ENCODE measurements around the gene ALG2.

The ALG2 gene

DNA sequence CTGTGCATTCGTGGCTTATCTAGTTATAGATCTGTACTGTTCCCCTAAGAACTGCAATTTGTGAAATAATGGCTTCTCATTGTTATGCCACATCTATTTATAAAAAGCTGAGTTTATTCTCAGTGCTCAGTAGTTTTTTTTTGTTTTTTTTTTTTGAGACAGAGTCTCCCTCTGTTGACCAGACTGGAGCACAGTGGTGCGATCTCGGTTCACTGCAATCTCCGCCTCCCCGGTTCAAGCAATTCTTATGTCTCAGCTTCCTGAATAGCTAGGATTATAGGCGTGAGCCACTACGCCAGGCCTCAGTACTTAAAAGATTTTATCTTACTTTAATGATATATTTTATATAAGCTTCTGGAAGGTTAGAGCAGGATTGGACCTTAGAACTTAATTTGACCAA is 19.4 kb upstream of the ALG2 start:
- CTCF ChIA-PET = interaction anchor here (0.8 kb wide), 1 partner anchor 65 kb away, joined by 3 read pairs; no protein-coding TSS in a partner anchor
- POLR2A ChIA-PET = no interaction called here

DNA sequence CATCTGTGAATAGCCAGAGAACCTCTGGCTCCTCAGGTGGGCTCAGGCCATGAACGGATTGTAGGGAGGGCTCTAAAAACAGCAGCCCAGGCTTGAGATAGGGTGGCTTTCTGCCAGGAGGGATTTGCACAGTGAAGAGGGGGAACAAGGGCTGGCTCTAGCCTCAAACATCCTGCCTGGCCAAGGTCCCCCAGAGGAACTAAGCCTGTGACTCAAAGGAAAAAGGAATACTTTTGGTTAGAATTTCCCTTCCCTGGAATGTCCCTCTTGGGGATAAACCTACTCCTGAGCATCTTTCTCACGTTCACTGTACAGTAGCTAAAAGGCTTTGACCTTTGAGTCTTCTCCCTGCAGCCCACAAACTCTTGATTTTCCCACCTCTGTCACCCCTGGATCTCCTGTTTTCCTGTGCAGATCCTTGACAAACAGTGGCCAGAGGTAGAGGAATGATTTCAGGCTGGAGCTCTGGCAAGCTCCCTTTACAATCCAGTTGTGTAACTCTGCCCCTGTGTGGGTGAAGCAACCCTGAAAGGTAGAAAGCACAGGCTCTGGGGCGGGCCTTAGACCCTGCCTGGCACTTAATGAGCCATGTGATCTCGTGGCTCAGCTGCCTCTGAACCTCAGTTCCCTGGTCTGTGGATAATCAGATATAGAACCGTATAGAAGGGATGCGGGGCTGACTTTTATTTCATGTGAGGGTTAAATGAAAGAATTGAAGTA is 17.8 kb upstream of the ALG2 start:
- TF ChIP-seq ZNF544 (tag by site-specific recombination; IDR thresholded peaks at IDR 0.05) (no peak), ZSCAN16 (tag by site-specific recombination; IDR thresholded peaks at IDR 0.05) (no peak), ZNF391 (tag by site-specific recombination; IDR thresholded peaks at IDR 0.05; ENCODE audit: borderline replicate concordance, low read depth) (no peak), ZBTB7A (tag by site-specific recombination; IDR thresholded peaks at IDR 0.05; ENCODE audit: low read depth) (no peak), ZNF768 (tag by site-specific recombination; IDR thresholded peaks at IDR 0.05) (no peak), ZNF248 (tag by site-specific recombination; IDR thresholded peaks at IDR 0.05) (no peak), ZNF335 (tag by site-specific recombination; conservative IDR thresholded peaks at IDR 0.05) (no peak), HOXC10 (CRISPR knock-in tag; IDR thresholded peaks at IDR 0.05) (no peak), ZIC2 (tag by site-specific recombination; IDR thresholded peaks at IDR 0.05) (no peak), ZSCAN23 (tag by site-specific recombination; IDR thresholded peaks at IDR 0.05) (no peak)
- H3K9me3 ChIP-seq (ENCODE audit: control insufficient read depth, insufficient read depth, low read depth, low read length) = no peaks in the 10 kb centered on the region
- no peaks in the 10 kb centered on the region for H3K36me3 ChIP-seq (ENCODE audit: control insufficient read depth in 2 of 2, insufficient read depth in 1 of 2, low read length in 2 of 2)
- POLR2A ChIA-PET = interaction anchor here (2.2 kb wide), 1 partner anchor 18 kb away, joined by 6 read pairs; the partner anchor contains the start of genes ALG2 and SEC61B
- H3K4me3 ChIP-seq (ENCODE audit: low read depth, low read length) = no peak overlapping the region
- no peaks in the 10 kb centered on the region for H3K4me1 ChIP-seq (ENCODE audit: control insufficient read depth, insufficient read depth, low read length)
- CTCF ChIA-PET = interaction anchor here (0.6 to 0.7 kb wide), 2 partner anchors 256 to 464 kb away, joined by 3 read pairs; no protein-coding TSS in a partner anchor
- no peak overlapping the region for H3K27ac ChIP-seq (ENCODE audit: extremely low read depth, low read depth, low read length)

More for the DNA sequence above, 19.4 kb upstream of the ALG2 start:
- Histone ChIP-seq H3K4me1 (ENCODE audit: control insufficient read depth, insufficient read depth, low read length) (no peaks in the 10 kb centered on the region), H3K9me3 (ENCODE audit: control insufficient read depth, insufficient read depth, low read depth, low read length) (no peaks in the 10 kb centered on the region), H3K36me3 (ENCODE audit: control insufficient read depth in 2 of 2, insufficient read depth in 1 of 2, low read length in 2 of 2) (no peaks in the 10 kb centered on the region), H3K27ac (ENCODE audit: extremely low read depth, low read depth, low read length) (no peak overlapping the region), H3K4me3 (ENCODE audit: low read depth, low read length) (no peak overlapping the region)
- no peak for TF ChIP-seq ZNF211 (tag by site-specific recombination; IDR thresholded peaks at IDR 0.05; ENCODE audit: low read depth)
- TF ChIP-seq ZNF148 (tag by site-specific recombination; IDR thresholded peaks at IDR 0.05; ENCODE audit: borderline replicate concordance) = no peak
- no peak for TF ChIP-seq ZNF585B (tag by site-specific recombination; IDR thresholded peaks at IDR 0.05)
- no peak for TF ChIP-seq ZNF354C (tag by site-specific recombination; IDR thresholded peaks at IDR 0.05; ENCODE audit: borderline replicate concordance, low read depth)
- no peak for TF ChIP-seq ZNF37A (tag by site-specific recombination; IDR thresholded peaks at IDR 0.05)
- TF ChIP-seq YY2 (tag by site-specific recombination; IDR thresholded peaks at IDR 0.05) = no peak
- no peak for TF ChIP-seq ZNF132 (tag by site-specific recombination; IDR thresholded peaks at IDR 0.05; ENCODE audit: borderline replicate concordance)
- no peak for TF ChIP-seq SP7 (tag by site-specific recombination; IDR thresholded peaks at IDR 0.05)
- TF ChIP-seq ZBTB44 (tag by site-specific recombination; IDR thresholded peaks at IDR 0.05) = no peak
- TF ChIP-seq, protein P1, sequence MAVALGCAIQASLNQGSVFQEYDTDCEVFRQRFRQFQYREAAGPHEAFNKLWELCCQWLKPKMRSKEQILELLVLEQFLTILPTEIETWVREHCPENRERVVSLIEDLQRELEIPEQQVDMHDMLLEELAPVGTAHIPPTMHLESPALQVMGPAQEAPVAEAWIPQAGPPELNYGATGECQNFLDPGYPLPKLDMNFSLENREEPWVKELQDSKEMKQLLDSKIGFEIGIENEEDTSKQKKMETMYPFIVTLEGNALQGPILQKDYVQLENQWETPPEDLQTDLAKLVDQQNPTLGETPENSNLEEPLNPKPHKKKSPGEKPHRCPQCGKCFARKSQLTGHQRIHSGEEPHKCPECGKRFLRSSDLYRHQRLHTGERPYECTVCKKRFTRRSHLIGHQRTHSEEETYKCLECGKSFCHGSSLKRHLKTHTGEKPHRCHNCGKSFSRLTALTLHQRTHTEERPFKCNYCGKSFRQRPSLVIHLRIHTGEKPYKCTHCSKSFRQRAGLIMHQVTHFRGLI (tag by site-specific recombination; IDR thresholded peaks at IDR 0.05) = no peak
- TF ChIP-seq ZNF76 (tag by site-specific recombination; IDR thresholded peaks at IDR 0.05; ENCODE audit: borderline replicate concordance, low read depth) = no peak
- no peak for TF ChIP-seq ZFP3 (tag by site-specific recombination; IDR thresholded peaks at IDR 0.05; ENCODE audit: low read depth)
